Gastroesophageal sphincter (tissue), 4 donors: ENCODE results near the gene JAML. TPM values are rescaled to one million over a fixed set of nuclear protein-coding genes. Genes with fewer than 3 reads are reported as not detected.
A peak's percentile ranks its signal among the peaks of the same experiment; 100 is the strongest.

Experiments used
- ATAC-seq: fragments of 150-250 bp; one replicate; pipeline ENCODE4 v1.9.1; 2016; ENCODE audit warnings: mild to moderate bottlenecking, moderate library complexity
- H3K27ac ChIP-seq, 4 donors: fragments of 200-600 bp; sonication (generic) in 3 of 4; 1 replicate in 3 of 4; 2 replicates in 1 of 4; pipeline ENCODE4 v1.5.1; 2016 to 2019
- H3K27me3 ChIP-seq: fragments of 200-600 bp; sonication (generic); one replicate; pipeline ENCODE4 v1.5.1; 2019
- H3K36me3 ChIP-seq, 2 donors: fragments of 200-600 bp; sonication (generic); one replicate each; pipeline ENCODE4 v1.5.1; 2019; ENCODE audit warnings: control low read depth in 1 of 2
- H3K4me1 ChIP-seq, 3 donors: fragments of 200-600 bp; sonication (generic); 1 replicate in 2 of 3; 2 replicates in 1 of 3; pipeline ENCODE4 v1.5.1; 2016 to 2019; ENCODE audit warnings: control low read depth in 2 of 3
- H3K4me3 ChIP-seq, 2 donors: fragments of 200-600 bp; sonication (generic); one replicate each; pipeline ENCODE4 v1.5.1; 2019; ENCODE audit warnings: mild to moderate bottlenecking in 1 of 2, moderate library complexity in 1 of 2
- H3K9me3 ChIP-seq, 3 donors: fragments of 200-600 bp; sonication (generic); one replicate each; pipeline ENCODE4 v1.5.1; 2017 to 2019; ENCODE audit warnings: control low read depth in 2 of 3
- EP300 ChIP-seq: sonication (generic); formaldehyde crosslinking; IDR thresholded peaks from one replicate; pipeline ENCODE4 v1.6.1; 2017; ENCODE audit warnings: antibody characterized with exemption, mild to moderate bottlenecking
- POLR2A ChIP-seq, 2 donors: fragments of 450-650 bp; IDR thresholded peaks; one replicate each; pipeline ENCODE4 v1.6.1; 2017; ENCODE audit warnings: antibody characterized with exemption in 2 of 2, mild to moderate bottlenecking in 2 of 2, moderate library complexity in 1 of 2
- POLR2AphosphoS5 ChIP-seq: sonication (generic); formaldehyde crosslinking; IDR thresholded peaks from one replicate; pipeline ENCODE4 v1.6.1; 2017; ENCODE audit warnings: antibody characterized with exemption
- WGBS, 2 donors: methylation state at CpG; one replicate each; pipeline ENCODE4 v1.1.5; 2018; ENCODE audit warnings: low coverage in 1 of 2; 5-methylcytosine and 5-hydroxymethylcytosine counted together
- small RNA-seq, 4 donors: library from RNA; depleted of rRNA; stranded (forward); fragments of <200 nt; gene quantifications; one replicate each; pipeline ENCODE3, GENCODE V24; 2016
- total RNA-seq, 4 donors: library from RNA; depleted of rRNA; stranded (reverse); fragments of >200 nt; gene quantifications; one replicate each; pipeline ENCODE4 v1.1.0, GENCODE V29; 2016
- TF ChIP-seq, protein P1 (sequence below), 4 experiments: fragments of 200-600 bp in 2 of 4; fragments of 450-650 bp in 2 of 4; sonication (generic) in 1 of 4; IDR thresholded peaks; one replicate each; pipeline ENCODE4 v1.5.1; 2017 to 2019; ENCODE audit warnings: antibody characterized with exemption in 4 of 4, mild to moderate bottlenecking in 2 of 4, moderate library complexity in 2 of 4

Gene JAML
- total RNA-seq, 4 donors from 2014 or later: 0.58 to 5.7 (median 2.4) TPM

DNA sequence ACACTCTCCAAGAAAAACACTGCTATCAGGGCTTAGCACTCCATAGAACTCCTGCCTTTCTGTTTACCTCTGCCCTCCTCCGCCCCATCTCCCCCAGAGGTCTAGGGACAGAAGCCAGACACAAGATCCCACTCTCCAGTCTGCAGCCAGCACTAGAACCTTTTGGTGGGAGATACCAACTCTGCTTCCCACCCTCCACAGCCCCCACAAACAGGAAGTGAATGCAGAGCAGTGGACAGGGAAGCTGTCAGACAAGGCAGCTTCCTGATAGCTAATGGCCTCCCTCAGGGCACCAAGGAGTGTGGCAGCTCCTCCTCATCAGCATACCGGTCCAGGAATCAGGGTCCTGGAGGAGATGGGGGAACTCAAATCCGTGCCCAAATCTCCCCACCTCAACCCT, 77.3 kb downstream of the JAML start:
- no peaks in the 10 kb centered on the region for H3K9me3 ChIP-seq
- no peaks in the 10 kb centered on the region for H3K36me3 ChIP-seq
- peaks cover 0 to 40% (median 20%) of the 10 kb centered on the region in 3 donors for H3K4me1 ChIP-seq
- ATAC-seq: no peak
- H3K27ac ChIP-seq: no peak overlapping the region
- no peak for TF ChIP-seq EP300
- TF ChIP-seq, protein P1, sequence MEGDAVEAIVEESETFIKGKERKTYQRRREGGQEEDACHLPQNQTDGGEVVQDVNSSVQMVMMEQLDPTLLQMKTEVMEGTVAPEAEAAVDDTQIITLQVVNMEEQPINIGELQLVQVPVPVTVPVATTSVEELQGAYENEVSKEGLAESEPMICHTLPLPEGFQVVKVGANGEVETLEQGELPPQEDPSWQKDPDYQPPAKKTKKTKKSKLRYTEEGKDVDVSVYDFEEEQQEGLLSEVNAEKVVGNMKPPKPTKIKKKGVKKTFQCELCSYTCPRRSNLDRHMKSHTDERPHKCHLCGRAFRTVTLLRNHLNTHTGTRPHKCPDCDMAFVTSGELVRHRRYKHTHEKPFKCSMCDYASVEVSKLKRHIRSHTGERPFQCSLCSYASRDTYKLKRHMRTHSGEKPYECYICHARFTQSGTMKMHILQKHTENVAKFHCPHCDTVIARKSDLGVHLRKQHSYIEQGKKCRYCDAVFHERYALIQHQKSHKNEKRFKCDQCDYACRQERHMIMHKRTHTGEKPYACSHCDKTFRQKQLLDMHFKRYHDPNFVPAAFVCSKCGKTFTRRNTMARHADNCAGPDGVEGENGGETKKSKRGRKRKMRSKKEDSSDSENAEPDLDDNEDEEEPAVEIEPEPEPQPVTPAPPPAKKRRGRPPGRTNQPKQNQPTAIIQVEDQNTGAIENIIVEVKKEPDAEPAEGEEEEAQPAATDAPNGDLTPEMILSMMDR (IDR thresholded peaks at IDR 0.05): no peak
- no peak for TF ChIP-seq POLR2A (IDR thresholded peaks at IDR 0.05)
- no peak for TF ChIP-seq POLR2AphosphoS5
- WGBS, 2 donors: 58% methylated on average over 2 of the region's 3 CpGs; no CpG with 5 or more reads in 1 of the 2 donors
- H3K4me3 ChIP-seq: no peak overlapping the region
- H3K27me3 ChIP-seq: peaks cover 54% of the 10 kb centered on the region

DNA sequence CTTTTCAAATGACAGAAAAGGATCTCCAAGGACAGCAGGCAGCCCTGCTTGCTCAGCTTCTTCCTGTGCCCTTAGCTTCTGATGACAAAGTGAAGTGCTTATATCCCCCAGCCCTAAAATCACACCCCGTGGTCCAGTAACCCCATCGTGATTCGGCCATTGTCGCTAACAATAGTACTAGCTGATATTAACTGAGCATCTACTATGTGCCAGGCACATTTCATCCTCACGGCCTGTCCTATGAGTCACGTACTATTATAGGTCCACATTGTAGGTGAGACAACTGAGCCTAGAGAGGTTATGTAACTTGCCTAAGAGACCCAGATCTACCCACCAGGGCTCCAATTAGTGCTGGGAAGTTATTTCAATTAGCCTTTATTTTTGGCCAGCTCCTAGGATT, 78.3 kb downstream of the JAML start:
- H3K4me1 ChIP-seq: peaks cover 0 to 31% (median 11%) of the 10 kb centered on the region in 3 donors
- H3K4me3 ChIP-seq: no peak overlapping the region
- WGBS, 2 donors: 82 to 91% methylated on average over 3 to 6 of the region's 6 CpGs
- no peaks in the 10 kb centered on the region for H3K9me3 ChIP-seq
- no peaks in the 10 kb centered on the region for H3K36me3 ChIP-seq
- no peak for TF ChIP-seq EP300
- TF ChIP-seq, protein P1 (IDR thresholded peaks at IDR 0.05): no peak
- TF ChIP-seq POLR2AphosphoS5: no peak
- no peak for TF ChIP-seq POLR2A (IDR thresholded peaks at IDR 0.05)
- ATAC-seq: no peak
- peak overlapping the region in 2 of 4 donors; percentile 44 to 75 for H3K27ac ChIP-seq
- peaks cover 54% of the 10 kb centered on the region for H3K27me3 ChIP-seq

DNA sequence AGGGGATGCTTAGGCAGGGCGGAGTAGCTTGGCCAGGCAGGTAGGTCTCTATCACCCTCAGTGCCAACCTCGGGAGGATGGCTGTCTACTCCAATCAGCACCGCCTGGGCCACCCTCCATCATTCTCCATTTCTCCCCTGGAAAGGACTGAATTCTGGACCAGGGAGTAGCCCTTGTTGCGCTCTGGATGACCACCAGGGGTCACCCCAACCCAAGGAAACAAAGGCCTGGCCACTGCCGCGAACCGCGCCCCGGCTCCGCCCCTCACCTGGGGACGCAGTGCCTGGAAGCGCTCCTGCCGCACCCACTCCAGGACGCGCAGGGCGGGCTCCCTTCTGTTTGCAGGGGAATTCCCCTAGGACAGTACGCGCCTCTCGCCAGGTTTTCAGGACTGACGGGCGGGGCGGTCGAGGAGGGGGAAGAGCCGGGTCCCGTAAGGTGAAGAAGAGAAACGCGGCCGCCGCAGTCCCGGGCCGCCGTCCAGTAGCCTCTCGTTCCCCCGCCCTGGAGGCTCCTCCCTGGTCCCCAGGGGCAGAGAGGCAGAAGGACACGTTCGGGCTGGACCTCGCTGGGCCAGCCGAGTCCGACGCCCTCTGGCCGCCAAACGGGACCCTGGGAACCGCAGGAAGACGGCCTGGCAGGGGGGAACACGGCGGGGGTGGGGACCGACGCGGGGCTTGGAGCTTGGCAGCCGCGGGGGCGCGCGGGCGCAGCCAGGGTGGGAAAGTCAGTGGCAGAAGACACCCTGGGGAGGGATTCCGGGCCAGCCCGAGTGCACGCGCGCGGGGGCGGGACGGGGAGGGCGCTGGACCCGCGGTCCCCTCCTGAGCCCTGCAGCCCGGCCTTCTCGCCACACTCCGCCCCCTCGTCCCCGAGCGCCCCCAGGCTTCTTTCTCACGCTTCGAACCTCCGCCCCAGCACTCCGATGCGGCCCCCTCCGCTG, 79.3 kb downstream of the JAML start:
- no CpG with 5 or more reads among the region's 78 CpGs for WGBS, 2 donors
- Histone ChIP-seq H3K4me3 (peak overlapping the region; percentile 38 to 69), H3K4me1 (peaks cover 0 to 21% (median 7%) of the 10 kb centered on the region in 3 donors), H3K9me3 (no peaks in the 10 kb centered on the region), H3K27ac (peak overlapping the region in 3 of 4 donors; percentile 28 to 75 (median 44)), H3K36me3 (no peaks in the 10 kb centered on the region), H3K27me3 (peaks cover 57% of the 10 kb centered on the region)
- ATAC-seq: peak; percentile 90
- TF ChIP-seq POLR2A (IDR thresholded peaks at IDR 0.05) (no peak), POLR2AphosphoS5 (no peak), EP300 (no peak)
- TF ChIP-seq, protein P1 (IDR thresholded peaks at IDR 0.05): peak in 3 of 4 experiments; percentile 95

DNA sequence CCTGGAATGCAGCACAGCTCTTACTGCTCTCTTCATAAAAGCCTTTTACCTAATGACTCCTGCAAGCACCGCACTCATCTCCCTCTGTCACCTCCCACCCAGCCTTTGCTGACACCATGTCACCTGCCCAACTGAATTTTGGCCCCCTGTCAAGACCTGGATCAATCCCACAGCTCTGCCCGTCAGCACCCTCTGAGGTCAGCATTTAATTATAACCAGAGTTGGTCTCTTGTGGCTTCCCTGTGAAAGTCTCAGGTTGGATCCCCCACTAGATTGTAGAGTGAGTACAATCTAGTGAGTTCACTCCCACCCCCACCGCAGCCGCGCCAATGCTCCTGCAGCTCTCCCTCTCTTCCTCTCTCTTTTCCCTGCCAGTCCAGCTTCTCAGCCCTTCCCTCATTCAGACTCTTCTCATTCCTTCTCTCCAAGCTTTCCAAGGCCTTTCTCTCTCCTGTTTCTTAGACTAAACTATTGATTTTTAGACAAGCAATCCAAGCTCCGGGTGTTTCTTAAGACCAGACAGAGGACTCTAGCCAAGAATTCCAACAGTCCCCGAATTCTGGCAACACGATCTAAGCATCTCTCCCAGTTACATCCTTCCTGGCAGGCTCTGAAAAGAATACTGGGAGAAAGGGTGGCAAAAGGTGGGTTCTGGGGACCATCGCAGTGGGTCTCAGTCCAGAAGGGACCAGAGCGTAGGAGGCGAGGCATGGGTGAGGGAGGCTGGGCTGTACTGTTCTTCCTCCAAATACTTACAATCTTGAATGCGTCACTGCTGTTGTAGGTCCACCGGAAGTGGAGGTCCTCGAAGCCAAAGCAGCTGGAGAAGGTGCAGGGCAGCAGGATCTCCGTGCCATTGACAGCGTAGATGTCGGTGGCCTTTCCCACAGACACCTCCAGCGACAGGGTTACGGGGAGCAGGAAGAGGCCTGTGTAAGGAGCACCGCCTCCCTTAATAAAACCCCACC, 80.2 kb downstream of the JAML start:
- TF ChIP-seq, protein P1 (IDR thresholded peaks at IDR 0.05): no peak
- no peak for TF ChIP-seq POLR2AphosphoS5
- no peak for TF ChIP-seq EP300
- TF ChIP-seq POLR2A (IDR thresholded peaks at IDR 0.05): no peak
- no peaks in the 10 kb centered on the region for H3K36me3 ChIP-seq
- H3K27ac ChIP-seq: peak overlapping the region in 1 of 4 donors; percentile 75
- ATAC-seq: peak; percentile 23
- peaks cover 0 to 21% (median 7%) of the 10 kb centered on the region in 3 donors for H3K4me1 ChIP-seq
- no peaks in the 10 kb centered on the region for H3K9me3 ChIP-seq
- peaks cover 63% of the 10 kb centered on the region for H3K27me3 ChIP-seq
- peak overlapping the region in 1 of 2 donors; percentile 69 for H3K4me3 ChIP-seq
- WGBS, 2 donors: 46 to 47% methylated on average over 7 to 11 of the region's 20 CpGs

Small RNAs within 50 kb of the gene (small RNA-seq; reads per million reads assigned to genes)
- gene HSPE1P18: 0 reads per million in 4 donors

Other genes with a start within 250 kb of the JAML start
- 10 to 100 TPM; 16.7 to 37.3 (median 24.3) TPM for gene IL10RA, start 238.6 kb downstream of the JAML start, total RNA-seq
- gene TMPRSS4, start 147.9 kb downstream of the JAML start, total RNA-seq: 10 to 100 TPM in 1 of 4 donors, under 1 TPM in 2, not detected in 1; 0.23 to 11.1 (median 0.78) TPM
- under 1 TPM in 1 of 4 donors, not detected in 3; 0.13 TPM for gene SMIM35, start 138.0 kb downstream of the JAML start, total RNA-seq
- gene SCN4B, start 72.2 kb downstream of the JAML start, total RNA-seq: 1 to 10 TPM; 2.7 to 5.8 (median 3.8) TPM
- 1 to 10 TPM in 1 of 4 donors, under 1 TPM in 3; 0.25 to 1.0 (median 0.49) TPM for gene SCN2B, start 48.4 kb downstream of the JAML start, total RNA-seq
- 1 to 10 TPM in 1 of 4 donors, under 1 TPM in 3; 0.54 to 3.8 (median 0.65) TPM for gene MPZL3, start 27.4 kb upstream of the JAML start, total RNA-seq
- gene MPZL2, start 39.3 kb upstream of the JAML start, total RNA-seq: 10 to 100 TPM in 3 of 4 donors, 1 to 10 TPM in 1; 8.7 to 57.0 (median 12.1) TPM
- 1 to 10 TPM in 1 of 4 donors, under 1 TPM in 2, not detected in 1; 0.77 to 2.8 (median 0.78) TPM for gene CD3E, start 79.7 kb upstream of the JAML start, total RNA-seq
- gene CD3D, start 117.7 kb upstream of the JAML start, total RNA-seq: 1 to 10 TPM in 3 of 4 donors, not detected in 1; 1.5 to 1.8 (median 1.7) TPM
- gene CD3G, start 119.3 kb upstream of the JAML start, total RNA-seq: 1 to 10 TPM in 1 of 4 donors, under 1 TPM in 2, not detected in 1; 0.10 to 1.3 (median 0.46) TPM
- gene UBE4A, start 134.6 kb upstream of the JAML start, total RNA-seq: 10 to 100 TPM; 37.3 to 44.6 (median 42.8) TPM
- 10 to 100 TPM; 59.8 to 79.4 (median 70.2) TPM for gene ATP5MG, start 176.6 kb upstream of the JAML start, total RNA-seq
- gene KMT2A, start 211.5 kb upstream of the JAML start, total RNA-seq: 100 to 1,000 TPM in 1 of 4 donors, 10 to 100 TPM in 3; 42.3 to 116 (median 74.8) TPM